ENCODE results near the gene TRDN.

DNA sequence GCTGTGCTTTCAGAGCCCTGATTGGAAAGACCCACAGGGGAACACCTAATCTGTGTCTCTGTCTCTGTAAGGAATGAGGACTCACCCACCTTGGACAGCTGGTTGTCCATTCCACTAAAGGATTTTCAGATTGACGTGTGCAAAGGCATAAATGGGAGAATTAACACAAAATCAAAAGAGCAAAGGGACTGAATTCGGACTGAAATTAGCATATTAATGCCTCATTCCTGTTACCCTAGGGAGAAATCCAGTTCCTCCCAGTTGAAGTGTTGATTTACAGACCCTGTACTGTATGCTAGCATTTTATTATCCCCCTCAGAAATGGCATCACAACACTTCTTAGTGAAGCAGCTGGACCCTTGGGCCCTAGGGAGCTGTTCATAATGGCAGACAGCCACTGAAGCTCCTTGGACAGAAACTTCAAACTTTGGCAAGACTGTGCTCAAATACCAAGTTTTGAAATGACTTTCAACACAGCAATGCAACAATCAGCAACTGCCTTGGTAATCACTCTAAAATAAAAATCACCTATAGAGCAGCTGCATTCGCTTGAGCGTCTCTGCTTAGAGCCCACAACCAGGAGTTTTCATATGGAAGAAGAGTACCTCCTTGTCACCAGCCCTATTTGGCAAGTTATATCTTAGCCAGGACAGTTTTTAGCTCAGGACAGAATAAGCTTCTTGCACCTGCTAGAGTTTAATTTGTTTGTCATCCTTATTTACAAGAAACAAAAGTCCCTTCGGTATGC is 118.1 kb downstream of the TRDN start:
- TF ChIP-seq, protein P1, sequence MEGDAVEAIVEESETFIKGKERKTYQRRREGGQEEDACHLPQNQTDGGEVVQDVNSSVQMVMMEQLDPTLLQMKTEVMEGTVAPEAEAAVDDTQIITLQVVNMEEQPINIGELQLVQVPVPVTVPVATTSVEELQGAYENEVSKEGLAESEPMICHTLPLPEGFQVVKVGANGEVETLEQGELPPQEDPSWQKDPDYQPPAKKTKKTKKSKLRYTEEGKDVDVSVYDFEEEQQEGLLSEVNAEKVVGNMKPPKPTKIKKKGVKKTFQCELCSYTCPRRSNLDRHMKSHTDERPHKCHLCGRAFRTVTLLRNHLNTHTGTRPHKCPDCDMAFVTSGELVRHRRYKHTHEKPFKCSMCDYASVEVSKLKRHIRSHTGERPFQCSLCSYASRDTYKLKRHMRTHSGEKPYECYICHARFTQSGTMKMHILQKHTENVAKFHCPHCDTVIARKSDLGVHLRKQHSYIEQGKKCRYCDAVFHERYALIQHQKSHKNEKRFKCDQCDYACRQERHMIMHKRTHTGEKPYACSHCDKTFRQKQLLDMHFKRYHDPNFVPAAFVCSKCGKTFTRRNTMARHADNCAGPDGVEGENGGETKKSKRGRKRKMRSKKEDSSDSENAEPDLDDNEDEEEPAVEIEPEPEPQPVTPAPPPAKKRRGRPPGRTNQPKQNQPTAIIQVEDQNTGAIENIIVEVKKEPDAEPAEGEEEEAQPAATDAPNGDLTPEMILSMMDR (IDR thresholded peaks at IDR 0.05), result no peak
- no peak for TF ChIP-seq POLR2AphosphoS5 (IDR thresholded peaks at IDR 0.05)

Measured in sigmoid colon (tissue), 4 donors.